ENCODE measurements around the gene CFTR. TPM values are rescaled to one million over a fixed set of nuclear protein-coding genes. Genes with fewer than 3 reads are reported as not detected.

The CFTR gene
- total and polyA plus RNA-seq, 10 donors, result 0.02 to 0.27 (median 0.05) TPM; not detected in 6

- DNase-seq, result no peak
- TF ChIP-seq POLR2AphosphoS5 (IDR thresholded peaks at IDR 0.05) (no peak), CTCF (IDR thresholded peaks at IDR 0.05 in 8 of 11, conservative IDR thresholded peaks at IDR 0.05 in 3 of 11) (no peak), POLR2A (IDR thresholded peaks at IDR 0.05) (no peak)
These were observed 165.8 kb downstream of the CFTR start for GRCh38 chr7:117645481-117646165.

GRCh38 chr7:117648203-117648866, 168.5 kb downstream of the CFTR start:
- intact Hi-C loops (cut with DNase I; ENCODE audit: low total_unique reads), result no loop called here
- TF ChIP-seq POLR2AphosphoS5 (IDR thresholded peaks at IDR 0.05) (no peak), CTCF (IDR thresholded peaks at IDR 0.05 in 8 of 11, conservative IDR thresholded peaks at IDR 0.05 in 3 of 11) (no peak), POLR2A (IDR thresholded peaks at IDR 0.05) (no peak)
- no peak for DNase-seq
- Histone ChIP-seq H3K27me3 (replicated peaks in 1 of 7) (no peaks in the 10 kb centered on the region), H3K36me3 (no peaks in the 10 kb centered on the region), H3K9me3 (no peaks in the 10 kb centered on the region), H3K4me1 (no peaks in the 10 kb centered on the region), H3K4me3 (no peak overlapping the region), H3K27ac (no peak overlapping the region)
- 86 to 90% (median 87%) methylated on average over 5 of the region's 5 CpGs for WGBS, 5 donors

More at GRCh38 chr7:117645481-117646165, 165.8 kb downstream of the CFTR start:
- no peaks in the 10 kb centered on the region for H3K36me3 ChIP-seq
- H3K4me3 ChIP-seq, result no peak overlapping the region
- no peaks in the 10 kb centered on the region for H3K27me3 ChIP-seq (replicated peaks in 1 of 7)
- no peaks in the 10 kb centered on the region for H3K9me3 ChIP-seq
- H3K4me1 ChIP-seq, result no peaks in the 10 kb centered on the region
- intact Hi-C loops (cut with DNase I; ENCODE audit: low total_unique reads), result no loop called here
- H3K27ac ChIP-seq, result no peak overlapping the region

- intact Hi-C loops (cut with DNase I; ENCODE audit: low total_unique reads), result no loop called here
These were observed 173.3 kb downstream of the CFTR start for GRCh38 chr7:117652943-117653680.

More at GRCh38 chr7:117652943-117653680, 173.3 kb downstream of the CFTR start:
- Histone ChIP-seq H3K36me3 (no peaks in the 10 kb centered on the region), H3K4me1 (no peaks in the 10 kb centered on the region), H3K27me3 (replicated peaks in 1 of 7) (no peaks in the 10 kb centered on the region), H3K4me3 (no peak overlapping the region), H3K27ac (no peak overlapping the region), H3K9me3 (no peaks in the 10 kb centered on the region)
- WGBS, 5 donors, result 77 to 91% (median 80%) methylated on average over 4 of the region's 4 CpGs
- TF ChIP-seq POLR2AphosphoS5 (IDR thresholded peaks at IDR 0.05), result no peak
- no peak for TF ChIP-seq CTCF (IDR thresholded peaks at IDR 0.05 in 8 of 11, conservative IDR thresholded peaks at IDR 0.05 in 3 of 11)
- no peak for DNase-seq
